GM23248 (cell line): ENCODE data around the gene ESYT2.

ENCODE experiments used
- EZH2 ChIP-seq: fragments of 200-600 bp; sonication (generic); IDR thresholded peaks from 2 replicates; pipeline ENCODE4 v1.6.1; 2018; ENCODE audit warnings: antibody characterized with exemption, mild to moderate bottlenecking; ENCODE audit not compliant: insufficient read depth, poor library complexity, severe bottlenecking
- EZH2phosphoT487 ChIP-seq: fragments of 200-600 bp; sonication (generic); IDR thresholded peaks from 2 replicates; pipeline ENCODE4 v1.6.1; 2018; ENCODE audit warnings: antibody characterized with exemption, moderate library complexity, mild to moderate bottlenecking, low read depth; ENCODE audit not compliant: insufficient read depth

DNA sequence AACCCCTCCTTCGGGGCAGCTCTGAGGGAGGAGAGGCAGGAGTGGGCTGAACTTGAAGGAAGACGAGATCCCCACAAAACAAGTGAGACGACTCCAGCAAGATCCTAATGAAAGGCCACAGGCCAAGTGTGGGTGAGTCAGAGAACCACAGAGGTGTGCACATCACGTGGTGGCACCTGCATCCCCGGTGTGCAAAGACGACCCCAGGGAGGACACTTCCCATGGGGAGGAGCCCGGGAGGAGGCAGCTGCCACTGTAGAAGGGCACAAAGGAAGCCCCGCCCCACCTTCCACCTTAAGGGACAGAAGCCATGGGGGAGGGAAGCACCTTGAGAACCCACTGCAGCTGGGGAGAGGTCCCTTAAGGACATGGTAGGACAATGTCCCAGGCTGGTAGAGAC, 45.7 kb downstream of the ESYT2 start:
- no peak for TF ChIP-seq EZH2
- no peak for TF ChIP-seq EZH2phosphoT487
